DMS153 (cell line): ENCODE measurements around the gene PRSS56.

Experiments
- DNase-seq: peaks from one replicate; lab custom pipeline; 2025; lab: John Stamatoyannopoulos, UW

PRSS56 gene

DNA sequence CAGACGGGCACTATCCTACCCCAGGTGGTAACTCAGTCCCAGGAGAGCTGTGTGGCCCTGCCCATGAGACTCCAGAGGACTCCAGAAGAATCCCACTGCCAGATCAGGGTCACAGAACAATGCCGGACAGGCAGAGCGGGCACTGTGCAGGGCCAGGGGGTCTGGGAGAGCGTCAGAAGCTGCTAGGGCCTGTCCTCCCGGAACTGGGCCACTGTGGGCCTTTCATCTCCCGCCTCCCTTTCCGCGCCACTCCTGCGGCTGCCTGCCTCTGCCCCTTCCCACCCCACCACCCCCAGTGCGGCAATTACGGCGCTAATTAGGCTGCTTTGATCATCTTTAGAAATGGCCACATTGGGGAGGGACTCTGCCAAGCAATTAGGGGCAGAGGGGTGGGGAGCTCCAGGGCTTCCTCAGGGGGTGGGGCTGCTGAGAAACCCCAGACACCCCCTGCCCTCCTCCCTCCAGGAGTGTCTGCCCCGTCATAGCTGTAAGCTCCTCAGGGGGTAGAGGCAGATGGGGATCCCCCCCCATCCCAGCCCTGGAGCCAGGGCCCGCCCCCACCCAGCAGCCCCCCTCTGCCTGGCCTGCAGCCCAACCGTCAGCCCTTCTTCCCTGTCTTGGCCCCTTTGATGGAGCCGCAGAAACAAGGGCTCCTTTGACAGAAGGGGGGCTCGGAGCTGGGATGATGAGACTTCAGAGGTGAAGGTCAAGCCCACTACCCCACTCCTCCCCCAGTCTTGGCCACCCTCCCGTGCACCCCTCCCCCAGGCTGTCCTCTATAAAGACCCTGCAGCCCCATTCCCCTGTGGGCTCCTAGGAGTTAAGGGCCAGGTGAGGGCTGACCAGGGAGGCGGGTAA lies at the start of gene PRSS56:
Gene PRSS56 (plus strand): TSS at position 808 of the 858 bp plus-strand sequence. CDS start 211 bp downstream, outside the sequence.
- DNase-seq: no peak

DNA sequence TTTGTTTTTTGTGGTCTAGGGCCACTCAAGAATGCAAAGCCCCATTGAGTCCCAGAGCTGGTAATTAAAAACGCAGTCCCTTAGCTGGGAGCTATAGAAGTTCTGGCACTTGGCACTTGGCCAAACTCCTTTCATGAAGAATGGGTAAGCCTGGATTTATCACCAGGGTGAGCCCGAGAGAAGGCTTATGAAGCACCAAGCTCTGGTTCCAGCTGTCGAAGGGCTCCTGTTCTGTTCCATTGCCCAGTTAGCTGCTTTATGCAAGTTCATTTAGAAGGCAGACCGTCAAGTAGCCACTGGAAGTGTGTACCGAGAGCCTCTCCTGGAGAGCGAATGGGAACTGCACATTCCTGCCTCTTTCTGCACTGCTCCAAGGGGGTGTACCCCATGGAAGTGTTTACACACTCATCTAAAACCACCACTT lies 46.7 kb upstream of the PRSS56 start:
- DNase-seq: peak; percentile 58

GRCh38 chr2:232476045-232476444 lies 44.1 kb upstream of the PRSS56 start:
- no peak for DNase-seq

DNA sequence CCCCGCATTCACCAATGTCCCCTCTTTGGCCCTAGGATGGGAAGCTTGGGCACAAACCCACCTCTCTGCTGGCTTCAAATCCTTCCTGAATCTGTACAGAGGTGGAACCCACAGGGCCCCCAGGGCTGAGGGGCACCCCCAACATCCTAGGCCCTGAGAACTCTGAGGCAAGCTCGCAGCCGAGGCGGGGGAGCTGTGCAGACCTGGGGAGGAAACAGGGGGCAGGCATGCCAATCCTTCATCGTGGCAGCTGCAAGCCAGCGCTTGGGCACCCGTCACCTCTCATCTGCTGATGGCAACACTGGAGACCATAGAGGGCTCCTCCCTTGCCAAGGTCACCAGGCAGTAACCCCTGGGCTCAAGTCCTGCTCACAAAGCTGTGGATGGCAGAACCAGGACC lies 43.4 kb upstream of the PRSS56 start:
- no peak for DNase-seq

DNA sequence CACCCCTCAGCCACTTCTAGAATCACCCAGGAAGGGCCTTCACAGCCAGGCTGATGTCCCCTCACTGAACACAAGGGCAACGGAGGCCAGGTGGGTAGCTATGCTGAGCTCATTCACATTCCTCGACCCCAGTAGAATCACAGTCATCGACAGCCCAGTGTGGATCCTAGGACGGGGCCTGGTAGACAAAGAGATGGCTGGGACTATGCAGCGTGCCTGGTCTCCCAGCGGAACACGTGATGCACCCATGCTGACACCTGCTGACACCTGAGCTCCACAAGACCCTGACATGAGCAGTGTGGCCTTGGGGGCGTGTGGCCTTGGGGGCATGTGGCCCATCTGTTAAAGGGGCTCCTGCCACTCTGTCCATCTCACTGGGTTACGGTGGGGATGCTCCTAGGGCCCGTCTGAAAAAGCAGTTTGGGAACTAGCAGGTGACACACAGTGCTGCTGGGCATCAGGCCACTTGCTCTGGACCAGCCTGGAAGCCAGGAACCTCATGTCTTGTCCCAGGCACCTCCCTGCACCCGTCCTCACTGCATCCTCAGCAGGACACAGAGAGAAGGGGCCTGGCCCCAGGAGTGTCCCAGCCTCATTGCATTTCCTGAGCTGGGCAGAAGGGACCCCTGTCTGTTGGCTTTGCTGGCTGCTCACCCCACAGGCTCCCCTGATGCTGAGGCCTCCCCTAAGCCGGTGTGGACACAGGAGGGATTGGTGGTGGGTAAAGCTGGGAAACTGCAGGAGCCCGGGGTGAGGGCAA lies 42.3 kb upstream of the PRSS56 start:
- DNase-seq: no peak

- no peak for DNase-seq
These were observed 41.4 kb upstream of the PRSS56 start for GRCh38 chr2:232478571-232479340.

DNA sequence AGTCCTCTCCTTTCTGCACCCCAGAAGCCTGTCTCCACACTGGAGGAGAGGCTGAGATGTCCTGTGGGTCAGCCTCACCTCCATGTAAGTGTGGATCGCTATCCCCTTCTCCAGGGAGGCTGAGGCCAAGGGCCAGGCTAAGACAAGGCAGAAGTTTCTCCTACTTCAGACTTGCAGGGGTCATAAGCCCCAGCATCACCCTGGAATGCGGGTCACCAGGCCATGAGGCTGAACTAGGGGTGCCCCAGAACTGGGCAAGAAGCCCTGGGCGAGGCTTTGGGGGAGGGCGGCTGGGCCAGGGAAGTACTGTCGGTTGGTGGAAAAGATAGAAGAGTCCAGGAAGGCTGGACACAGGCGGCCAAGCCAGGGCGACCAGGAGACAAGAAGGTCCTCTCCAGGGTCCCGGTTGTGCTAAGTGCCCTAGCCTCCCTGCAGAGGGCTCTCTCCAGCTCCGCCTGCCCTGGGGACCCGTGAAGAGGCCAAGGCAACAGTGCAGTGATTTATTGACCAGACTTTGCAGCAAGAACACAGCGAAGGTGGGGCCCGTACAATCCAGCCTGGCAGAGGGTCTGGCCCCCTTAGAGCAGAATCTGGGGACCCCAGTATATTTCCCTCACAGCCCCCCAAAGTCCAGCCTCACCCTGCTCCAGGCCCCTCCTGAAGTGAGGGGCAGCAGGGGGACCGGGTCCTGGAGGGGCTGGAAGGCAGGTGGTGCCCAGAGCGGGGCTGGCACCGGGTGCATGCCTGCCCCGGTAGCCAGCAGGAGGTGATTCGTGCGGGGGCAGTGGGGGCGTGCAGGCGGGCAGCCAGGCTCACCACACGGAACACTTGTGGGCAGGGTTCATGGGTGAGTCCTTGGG lies 40.6 kb upstream of the PRSS56 start:
- no peak for DNase-seq

- no peak for DNase-seq
These were observed 39.7 kb upstream of the PRSS56 start for GRCh38 chr2:232480201-232481190.

- DNase-seq: no peak
These were observed 38.7 kb upstream of the PRSS56 start for GRCh38 chr2:232481322-232482140.

DNA sequence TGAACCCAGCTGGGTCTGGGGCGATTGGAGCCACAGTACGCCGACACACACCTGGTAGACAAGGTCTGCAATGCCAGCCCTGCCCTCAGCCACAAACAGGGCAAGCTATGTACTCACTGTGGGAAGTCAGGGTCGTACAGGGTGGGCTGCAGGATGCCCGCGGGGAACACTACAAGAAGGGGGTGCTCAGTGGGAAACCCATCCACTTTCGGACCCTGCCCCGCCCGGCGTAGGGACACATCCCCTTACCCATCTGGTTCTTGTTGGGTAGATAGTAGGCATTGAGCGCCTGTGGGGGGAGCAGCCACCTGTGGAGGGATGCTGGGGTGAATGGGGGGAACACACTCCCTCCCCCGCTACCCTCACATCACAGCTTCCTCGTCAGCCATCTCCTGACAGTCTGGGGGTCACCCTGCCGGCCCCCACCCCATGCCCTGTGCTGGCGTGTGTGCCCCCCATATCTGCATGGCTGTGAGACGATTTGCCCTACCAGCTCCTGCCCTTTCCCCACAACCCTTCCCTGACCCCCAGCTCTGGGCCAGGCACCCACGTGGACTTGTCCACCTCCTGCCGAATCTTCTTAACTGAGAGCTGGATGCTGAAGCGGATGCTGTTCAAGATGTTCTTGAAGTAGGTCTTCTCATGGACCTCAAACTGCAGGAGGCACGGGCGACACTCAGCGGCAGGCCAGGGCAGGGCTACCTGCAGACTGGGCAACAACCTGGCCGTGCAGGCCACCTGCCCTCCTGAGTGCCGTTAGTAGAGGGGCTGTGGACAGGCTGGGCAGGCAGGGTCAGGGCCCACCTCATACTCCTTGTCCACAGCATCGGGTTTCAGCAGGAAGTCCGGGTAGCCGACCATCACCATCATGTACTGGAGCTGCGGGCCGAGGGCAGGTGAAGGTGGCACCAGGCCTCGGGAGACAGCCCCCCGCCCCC lies 37.6 kb upstream of the PRSS56 start:
- no peak for DNase-seq

- no peak for DNase-seq
These were observed 36.8 kb upstream of the PRSS56 start for GRCh38 chr2:232483311-232483922.

DNA sequence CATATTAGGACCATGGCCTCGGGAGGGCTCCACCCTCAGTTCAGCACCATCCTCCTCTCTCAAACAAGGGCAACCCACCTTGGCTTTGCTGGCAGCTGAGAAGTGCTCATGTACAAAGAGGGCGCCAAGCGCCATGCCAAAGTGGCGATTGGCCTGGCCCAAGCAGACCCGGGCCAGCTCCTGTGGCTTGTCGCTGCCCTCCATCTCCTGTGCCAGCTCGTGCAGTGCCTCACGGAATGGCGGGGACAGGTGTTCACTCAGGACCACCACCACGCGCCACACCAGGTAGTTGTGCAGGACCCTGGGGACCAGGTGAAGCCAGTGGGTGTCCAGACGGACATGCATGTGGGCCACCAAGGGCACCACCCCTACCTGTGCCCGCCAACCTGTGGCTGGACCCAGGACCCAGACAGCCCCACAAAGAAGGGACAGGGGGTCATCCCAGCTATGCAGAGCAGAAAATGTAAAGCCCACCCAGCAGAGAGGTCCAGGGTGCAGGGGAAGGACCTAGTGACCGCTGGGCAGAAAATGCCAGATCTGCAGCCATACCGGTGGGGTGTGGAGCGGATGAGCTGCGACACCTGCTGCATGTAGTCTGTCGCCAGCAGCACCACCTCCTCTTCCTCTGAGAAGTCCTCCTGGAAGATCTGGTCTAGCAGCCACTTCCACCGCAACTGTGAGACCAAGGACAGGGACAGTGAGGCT lies 36.1 kb upstream of the PRSS56 start:
- DNase-seq: no peak

DNA sequence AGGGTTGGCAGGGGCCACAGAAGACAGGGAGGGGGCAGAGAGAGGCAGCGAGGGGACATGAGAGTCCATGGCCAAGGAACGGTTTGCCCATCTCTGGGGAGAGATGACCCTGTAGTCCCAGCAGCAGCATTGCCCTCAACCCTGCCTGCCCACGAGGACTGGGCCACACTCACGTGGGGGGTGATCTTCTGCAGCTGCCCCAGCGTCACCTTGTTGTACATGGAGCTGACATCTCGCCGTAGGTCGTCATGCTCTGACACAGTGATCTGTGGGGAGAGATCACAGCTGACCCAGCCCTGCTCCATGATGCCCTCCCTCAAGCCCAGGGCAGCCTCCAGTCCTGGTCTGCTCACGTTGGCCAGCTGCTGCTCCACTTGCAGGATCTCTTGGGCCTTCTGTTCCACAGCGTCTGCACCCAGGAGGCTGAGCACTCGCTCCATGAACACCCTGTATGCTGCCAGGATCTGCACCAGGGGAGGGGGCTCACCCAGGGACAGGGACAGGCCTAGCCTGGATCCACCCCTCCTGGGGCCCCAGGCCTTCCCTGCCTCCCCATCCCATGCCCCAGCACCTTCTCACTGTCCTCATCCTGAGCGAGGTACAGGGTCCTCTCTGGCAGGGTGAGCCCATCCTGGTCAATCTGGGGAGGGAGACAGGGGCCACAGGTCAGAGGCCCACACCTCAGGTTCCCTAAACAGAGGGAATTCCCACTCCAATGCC lies 35.4 kb upstream of the PRSS56 start:
- no peak for DNase-seq

- no peak for DNase-seq
These were observed 34.8 kb upstream of the PRSS56 start for GRCh38 chr2:232485348-232485756.

DNA sequence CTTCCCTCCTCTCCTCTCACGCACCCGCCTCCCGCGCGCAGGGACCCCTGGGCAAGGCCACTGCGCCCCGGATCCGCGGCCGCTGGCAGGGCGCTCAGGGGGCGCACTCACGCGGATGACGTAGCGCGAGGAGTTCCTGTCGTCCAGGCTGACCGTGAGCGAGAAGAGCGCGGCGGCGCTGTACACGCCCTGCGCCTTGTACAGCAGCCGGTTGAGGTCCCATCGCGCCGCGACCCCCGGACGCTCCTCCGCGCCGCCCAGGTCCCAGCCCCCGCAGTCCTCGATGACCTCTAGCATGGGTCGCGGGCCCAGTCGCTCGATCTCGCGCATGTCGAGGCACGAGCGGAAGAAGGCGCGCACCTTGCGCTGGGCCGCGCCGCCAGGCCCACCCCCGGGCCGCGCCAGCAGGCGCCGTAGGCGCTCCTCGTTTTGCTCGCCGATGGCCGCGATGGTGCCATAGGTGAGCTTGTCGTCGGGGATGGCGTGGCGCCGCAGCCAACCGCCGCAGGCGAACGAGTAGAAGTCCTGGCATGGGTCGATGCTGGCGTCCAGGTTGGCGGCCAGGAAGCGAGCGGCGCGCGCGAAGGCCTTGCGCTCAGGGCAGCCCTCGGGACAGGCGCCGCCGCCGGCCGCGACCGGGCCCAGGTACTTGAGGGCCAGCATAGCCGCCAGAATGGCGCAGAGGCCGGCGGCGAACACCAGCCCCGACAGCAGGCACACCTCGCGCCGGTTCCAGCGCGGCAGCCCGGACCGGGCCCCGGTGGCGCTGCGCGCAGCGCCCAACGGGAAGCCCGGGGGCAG lies 34.2 kb upstream of the PRSS56 start:
- DNase-seq: no peak
